SU-DHL-6 (cell line): ENCODE measurements around the gene LIMCH1.

Source experiments
- H2AFZ ChIP-seq: fragments of 200-600 bp; sonication (generic); 2 replicates; pipeline ENCODE4 v1.6.1; 2014; ENCODE audit warnings: low read depth, mild to moderate bottlenecking, moderate library complexity, mixed read lengths, antibody characterized with exemption, low read length; ENCODE audit not compliant: severe bottlenecking
- H3F3A ChIP-seq: fragments of 200-600 bp; shearing (Covaris generic); 2 replicates; pipeline ENCODE4 v1.6.0; 2016; ENCODE audit warnings: antibody characterized with exemption, mild to moderate bottlenecking; ENCODE audit not compliant: insufficient read depth
- H3K27ac ChIP-seq: fragments of 200-600 bp; sonication (generic); 2 replicates; pipeline ENCODE4 v1.5.1; 2016; ENCODE audit warnings: low read depth, mild to moderate bottlenecking, low read length, moderate library complexity, mixed read lengths
- H3K27me3 ChIP-seq: fragments of 200-600 bp; sonication (generic), shearing (Covaris generic); 2 replicates; pipeline ENCODE4 v1.6.0; 2014; ENCODE audit warnings: mild to moderate bottlenecking, low read length
- H3K36me3 ChIP-seq: fragments of 200-600 bp; sonication (generic); 2 replicates; pipeline ENCODE4 v1.6.1; 2014; ENCODE audit warnings: mild to moderate bottlenecking, low read length, mixed read lengths
- H3K4me2 ChIP-seq: fragments of 300-600, 200-600 bp; shearing (Covaris generic), sonication (generic); 2 replicates; pipeline ENCODE4 v1.6.0; 2014; ENCODE audit warnings: low read length, low read depth, mild to moderate bottlenecking; ENCODE audit not compliant: poor library complexity, severe bottlenecking
- H3K4me3 ChIP-seq: fragments of 200-600 bp; sonication (generic); 2 replicates; pipeline ENCODE4 v1.5.1; 2014; ENCODE audit warnings: antibody characterized with exemption, low read length, mild to moderate bottlenecking, mixed read lengths; ENCODE audit not compliant: insufficient read depth, poor library complexity, severe bottlenecking
- H3K79me2 ChIP-seq: fragments of 200-600 bp; sonication (generic); 2 replicates; pipeline ENCODE4 v1.6.1; 2014; ENCODE audit warnings: mild to moderate bottlenecking, low read length, moderate library complexity; ENCODE audit not compliant: insufficient read depth
- H3K9ac ChIP-seq: fragments of 200-600 bp; sonication (generic); 2 replicates; pipeline ENCODE4 v1.7.0; 2014; ENCODE audit warnings: mild to moderate bottlenecking, low read length
- H3K9me2 ChIP-seq: fragments of 200-600 bp; sonication (generic); replicated peaks from 2 replicates; pipeline ENCODE4 v1.6.1; 2014; ENCODE audit warnings: low read length; ENCODE audit not compliant: insufficient read depth
- H3K9me3 ChIP-seq: fragments of 200-600 bp; sonication (generic); 2 replicates; pipeline ENCODE4 v1.6.1; 2014; ENCODE audit warnings: low read length, mixed read lengths; ENCODE audit not compliant: insufficient read depth
- H4K20me1 ChIP-seq: fragments of 200-600 bp; sonication (generic); 2 replicates; pipeline ENCODE4 v1.6.1; 2014; ENCODE audit warnings: low read depth, mild to moderate bottlenecking, antibody characterized with exemption, low read length, moderate library complexity, mixed read lengths
- EZH2phosphoT487 ChIP-seq: fragments of 200-600 bp; sonication (generic), shearing (Covaris generic); conservative IDR thresholded peaks from 2 replicates; pipeline ENCODE4 v1.6.1; 2018; ENCODE audit warnings: mild to moderate bottlenecking, antibody characterized with exemption, low read length, moderate library complexity, mixed read lengths
- TF ChIP-seq, protein P1 (sequence below): fragments of 200-600 bp; sonication (generic); IDR thresholded peaks from one replicate; pipeline ENCODE4 v1.5.1; 2017; ENCODE audit warnings: antibody characterized with exemption, mild to moderate bottlenecking, low read length, moderate library complexity; ENCODE audit not compliant: insufficient read depth, poor library complexity, severe bottlenecking

LIMCH1 gene

GRCh38 chr4:41542526-41543275 is 4.7 kb downstream of the LIMCH1 start:
- Histone ChIP-seq H3K27me3 (no peaks in the 10 kb centered on the region), H3K9me3 (no peaks in the 10 kb centered on the region), H3K79me2 (no peaks in the 10 kb centered on the region), H2AFZ (no peak overlapping the region), H4K20me1 (no peaks in the 10 kb centered on the region), H3K9ac (no peak overlapping the region), H3K36me3 (no peaks in the 10 kb centered on the region), H3K4me3 (no peak overlapping the region), H3F3A (no peaks in the 10 kb centered on the region), H3K27ac (no peak overlapping the region), H3K9me2 (no peaks in the 10 kb centered on the region), H3K4me2 (no peak overlapping the region)
- no peak for TF ChIP-seq EZH2phosphoT487
- TF ChIP-seq, protein P1, sequence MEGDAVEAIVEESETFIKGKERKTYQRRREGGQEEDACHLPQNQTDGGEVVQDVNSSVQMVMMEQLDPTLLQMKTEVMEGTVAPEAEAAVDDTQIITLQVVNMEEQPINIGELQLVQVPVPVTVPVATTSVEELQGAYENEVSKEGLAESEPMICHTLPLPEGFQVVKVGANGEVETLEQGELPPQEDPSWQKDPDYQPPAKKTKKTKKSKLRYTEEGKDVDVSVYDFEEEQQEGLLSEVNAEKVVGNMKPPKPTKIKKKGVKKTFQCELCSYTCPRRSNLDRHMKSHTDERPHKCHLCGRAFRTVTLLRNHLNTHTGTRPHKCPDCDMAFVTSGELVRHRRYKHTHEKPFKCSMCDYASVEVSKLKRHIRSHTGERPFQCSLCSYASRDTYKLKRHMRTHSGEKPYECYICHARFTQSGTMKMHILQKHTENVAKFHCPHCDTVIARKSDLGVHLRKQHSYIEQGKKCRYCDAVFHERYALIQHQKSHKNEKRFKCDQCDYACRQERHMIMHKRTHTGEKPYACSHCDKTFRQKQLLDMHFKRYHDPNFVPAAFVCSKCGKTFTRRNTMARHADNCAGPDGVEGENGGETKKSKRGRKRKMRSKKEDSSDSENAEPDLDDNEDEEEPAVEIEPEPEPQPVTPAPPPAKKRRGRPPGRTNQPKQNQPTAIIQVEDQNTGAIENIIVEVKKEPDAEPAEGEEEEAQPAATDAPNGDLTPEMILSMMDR: no peak

DNA sequence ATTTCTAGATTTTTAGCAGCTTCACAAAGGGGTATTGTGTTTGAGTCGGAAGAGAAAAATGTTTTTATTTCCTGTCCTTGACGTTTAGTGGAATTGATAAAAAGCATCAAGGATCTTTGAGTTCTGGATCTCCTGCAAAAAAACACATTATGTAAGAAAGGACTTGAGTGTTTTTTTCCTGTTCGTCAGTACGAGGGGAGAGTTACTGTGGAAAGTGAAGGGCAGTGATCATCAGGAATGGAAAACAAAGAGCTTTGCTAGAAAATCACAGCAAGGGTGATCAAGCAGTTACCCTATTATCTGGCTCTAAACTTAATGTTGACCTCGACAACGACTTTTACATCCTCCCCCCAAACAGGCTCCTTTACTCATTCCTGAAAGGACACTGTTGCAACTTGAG is 7.3 kb downstream of the LIMCH1 start:
- TF ChIP-seq, protein P1: no peak
- no peaks in the 10 kb centered on the region for H4K20me1 ChIP-seq
- no peaks in the 10 kb centered on the region for H3K36me3 ChIP-seq

GRCh38 chr4:41546638-41547037 is 8.7 kb downstream of the LIMCH1 start:
- no peaks in the 10 kb centered on the region for H3K36me3 ChIP-seq
- no peak overlapping the region for H3K4me2 ChIP-seq
- H3K4me3 ChIP-seq: no peak overlapping the region
- TF ChIP-seq, protein P1: no peak
- no peak for TF ChIP-seq EZH2phosphoT487
- H3F3A ChIP-seq: no peaks in the 10 kb centered on the region
- H4K20me1 ChIP-seq: no peaks in the 10 kb centered on the region
- H3K9ac ChIP-seq: no peak overlapping the region
- no peaks in the 10 kb centered on the region for H3K9me2 ChIP-seq
- no peaks in the 10 kb centered on the region for H3K79me2 ChIP-seq
- no peaks in the 10 kb centered on the region for H3K27me3 ChIP-seq
- no peaks in the 10 kb centered on the region for H3K9me3 ChIP-seq
- no peak overlapping the region for H3K27ac ChIP-seq
- H2AFZ ChIP-seq: no peak overlapping the region

More for the DNA sequence above, 7.3 kb downstream of the LIMCH1 start:
- Histone ChIP-seq H3F3A (no peaks in the 10 kb centered on the region), H3K4me3 (no peak overlapping the region), H3K4me2 (no peak overlapping the region), H3K27me3 (no peaks in the 10 kb centered on the region), H3K9ac (no peak overlapping the region), H3K9me3 (no peaks in the 10 kb centered on the region), H3K27ac (no peak overlapping the region), H3K9me2 (no peaks in the 10 kb centered on the region), H2AFZ (no peak overlapping the region), H3K79me2 (no peaks in the 10 kb centered on the region)
